K562 (cell line): Measurements from ENCODE around the gene TTLL11. TPM values are rescaled to one million over a fixed set of nuclear protein-coding genes. Genes with fewer than 3 reads are reported as not detected.

Source experiments
- ATAC-seq: fragments of 200-7000 bp; cut with Tn5 transposase; 3 replicates; pipeline ENCODE4 v1.9.1; 2020; ENCODE audit warnings: moderate library complexity
- BruUV-seq: library from RNA; stranded (reverse); fragments of 400-500 nt; replicated peaks from 2 replicates; lab custom pipeline; 2021; lab: Mats Ljungman, UMichigan
- CTCF ChIA-PET: fragments of 300-600 bp; formaldehyde crosslinking; extraction: SDS; loops from one replicate; lab custom pipeline; 2021; ENCODE audit warnings: low intra/inter-chr PET ratio; lab: Yijun Ruan, JAX
- POLR2A ChIA-PET: fragments of 300-600, 350-650 bp; sonication (Branson Sonifier 250); formaldehyde crosslinking; extraction: SDS; loops from one replicate; lab custom pipeline; 2021; ENCODE audit warnings: antibody characterized with exemption, inconsistent platforms; lab: Yijun Ruan, JAX
- DNase-seq, 4 experiments: peaks; one replicate each; pipeline versions ENCODE4 v3.0.0 to v3.0.0-alpha.2; 2011 to 2018; ENCODE audit warnings: low spot score in 3 of 4, mixed read lengths in 3 of 4; ENCODE audit errors: extremely low read depth in 1 of 4
- FAIRE-seq: peaks from 2 replicates; lab custom pipeline; 2011; peaks lifted over from hg19 to GRCh38; lab: Jason Lieb, UNC
- H2AFZ ChIP-seq: 2 replicates; pipeline ENCODE4 v1.6.0; 2011; ENCODE audit warnings: low read depth, low read length, control low read depth, inconsistent platforms
- H3K27ac ChIP-seq: fragments of 200-600 bp; 3 replicates; pipeline ENCODE4 v1.8.0; 2011; ENCODE audit warnings: low read depth, mild to moderate bottlenecking, control low read depth, inconsistent platforms, low read length, moderate library complexity, mixed read lengths; ENCODE audit errors: extremely low read depth
- H3K27me3 ChIP-seq, 2 experiments: fragments of 300-600 bp in 1 of 2; 2 replicates in 1 of 2; 3 replicates in 1 of 2; pipeline versions ENCODE4 v1.6.0 to v1.8.0; 2011; ENCODE audit warnings: inconsistent platforms in 2 of 2, low read length in 2 of 2, mild to moderate bottlenecking in 1 of 2, mixed read lengths in 1 of 2, moderate library complexity in 1 of 2; ENCODE audit not compliant: control insufficient read depth in 2 of 2, insufficient read depth in 2 of 2
- H3K36me3 ChIP-seq: fragments of 300-600 bp; 3 replicates; pipeline ENCODE4 v1.8.0; 2011; ENCODE audit warnings: mild to moderate bottlenecking, low read length, inconsistent platforms; ENCODE audit not compliant: control insufficient read depth, insufficient read depth
- H3K4me1 ChIP-seq, 2 experiments: fragments of 200-600 bp in 1 of 2; replicated peaks in 1 of 2; 2 replicates in 1 of 2; 3 replicates in 1 of 2; pipeline versions ENCODE4 v1.5.1 to v1.8.0; 2011; ENCODE audit warnings: inconsistent platforms in 2 of 2, low read length in 2 of 2, mild to moderate bottlenecking in 1 of 2, mixed read lengths in 1 of 2, moderate library complexity in 1 of 2; ENCODE audit not compliant: control insufficient read depth in 2 of 2, insufficient read depth in 2 of 2
- H3K4me2 ChIP-seq: 2 replicates; pipeline ENCODE4 v1.6.1; 2011; ENCODE audit warnings: low read length, control low read depth, inconsistent platforms, mixed read lengths; ENCODE audit not compliant: insufficient read depth
- H3K4me3 ChIP-seq: fragments of 200-600 bp; sonication (generic), shearing (Covaris generic); 2 replicates; pipeline ENCODE4 v1.5.1; 2016; ENCODE audit warnings: control low read depth, inconsistent platforms
- H3K79me2 ChIP-seq: fragments of 200-600 bp; 3 replicates; pipeline ENCODE4 v1.8.0; 2011; ENCODE audit warnings: low read length, inconsistent platforms; ENCODE audit not compliant: control insufficient read depth, insufficient read depth
- H3K9ac ChIP-seq, 2 experiments: 2 replicates each; pipeline versions ENCODE4 v1.6.0 to v1.6.1; 2011; ENCODE audit warnings: low read depth in 2 of 2, low read length in 2 of 2, control low read depth in 1 of 2, inconsistent platforms in 1 of 2, mild to moderate bottlenecking in 1 of 2, mixed read lengths in 1 of 2; ENCODE audit not compliant: insufficient read depth in 1 of 2
- H3K9me1 ChIP-seq: one replicate; pipeline ENCODE4 v1.6.0; 2011; ENCODE audit warnings: inconsistent platforms, mild to moderate bottlenecking, low read length, moderate library complexity; ENCODE audit not compliant: control insufficient read depth, insufficient read depth
- H3K9me3 ChIP-seq: replicated peaks from 2 replicates; pipeline ENCODE4 v1.5.1; 2011; ENCODE audit warnings: low read depth, low read length, inconsistent platforms; ENCODE audit not compliant: control insufficient read depth, insufficient read depth
- H4K20me1 ChIP-seq: replicated peaks from 2 replicates; pipeline ENCODE4 v1.6.1; 2011; ENCODE audit warnings: low read length, inconsistent platforms, mixed read lengths; ENCODE audit not compliant: control insufficient read depth, insufficient read depth
- BCL6 ChIP-seq: fragments of 250-450 bp; sonication (Bioruptor Pico); IDR thresholded peaks from 2 replicates; pipeline ENCODE4 v1.4.0; 2020
- CSDE1 ChIP-seq, 2 experiments: fragments of 450-650 bp; IDR thresholded peaks; 2 replicates each; pipeline ENCODE4 v1.6.1; 2016; ENCODE audit warnings: mild to moderate bottlenecking in 1 of 2
- CTCF ChIP-seq, 3 experiments: IDR thresholded peaks in 2 of 3; conservative IDR thresholded peaks in 1 of 3; 2 replicates each; pipeline ENCODE4 v1.5.1; 2011 to 2012; ENCODE audit warnings: low read length in 3 of 3, mild to moderate bottlenecking in 3 of 3, control low read depth in 2 of 3, improper control_type of control experiment in 1 of 3, inconsistent platforms in 1 of 3, low read depth in 1 of 3, mixed read lengths in 1 of 3, moderate library complexity in 1 of 3; ENCODE audit not compliant: insufficient read depth in 2 of 3
- EHMT2 ChIP-seq: fragments of 450-650 bp; IDR thresholded peaks from 2 replicates; pipeline ENCODE4 v1.6.1; 2018; ENCODE audit warnings: antibody characterized with exemption
- NRF1 ChIP-seq, 2 experiments: fragments of 450-650 bp; IDR thresholded peaks in 1 of 2; conservative IDR thresholded peaks in 1 of 2; 2 replicates each; pipeline ENCODE4 v1.6.1; 2014; ENCODE audit warnings: mild to moderate bottlenecking in 2 of 2
- RAD21 ChIP-seq, 2 experiments: fragments of 250-450 bp in 1 of 2; fragments of 450-650 bp in 1 of 2; sonication (Bioruptor Pico) in 1 of 2; formaldehyde crosslinking in 1 of 2; IDR thresholded peaks in 1 of 2; conservative IDR thresholded peaks in 1 of 2; 2 replicates each; pipeline versions ENCODE4 v1.4.0 to v1.8.0; 2020 to 2022; ENCODE audit warnings: mild to moderate bottlenecking in 2 of 2, moderate library complexity in 1 of 2
- SNIP1 ChIP-seq: fragments of 450-650 bp; IDR thresholded peaks from 2 replicates; pipeline ENCODE4 v1.7.1; 2017; ENCODE audit warnings: low read depth, mild to moderate bottlenecking
- TAF15 ChIP-seq: fragments of 200-400 bp; formaldehyde crosslinking; IDR thresholded peaks from 2 replicates; pipeline ENCODE4 v1.6.1; 2017; ENCODE audit warnings: mild to moderate bottlenecking, low read depth, low read length, moderate library complexity
- TEAD1 ChIP-seq, 2 experiments: fragments of 450-650 bp in 1 of 2; sonication (generic) in 1 of 2; formaldehyde crosslinking; IDR thresholded peaks; 2 replicates each; pipeline versions ENCODE4 v1.4.0 to v1.8.0; 2020 to 2022; ENCODE audit warnings: mild to moderate bottlenecking in 2 of 2, missing genetic modification reagents in 1 of 2
- WGBS: fragments of 100-300 bp; shearing (Covaris generic); methylation state at CpG from one replicate; pipeline ENCODE4 v1.1.6; 2016; ENCODE audit warnings: low coverage, mixed read lengths; ENCODE audit not compliant: insufficient coverage; ENCODE audit errors: missing lambda C conversion rate; 5-methylcytosine and 5-hydroxymethylcytosine counted together
- in situ Hi-C: fragments of 300-500 bp; cut with MboI; formaldehyde crosslinking; loops from 4 replicates; pipeline ENCODE4 v1.15.0; 2018; ENCODE audit warnings: inconsistent platforms, mixed read lengths
- intact Hi-C: fragments of 100-400 bp; cut with micrococcal nuclease; formaldehyde crosslinking; loops from 2 replicates; pipeline ENCODE4 v1.14.2; 2022
- polyA plus RNA-seq, 8 experiments: library from polyadenylated mRNA; depleted of rRNA in 4 of 8; stranded (reverse) in 5 of 8; unstranded in 3 of 8; fragments of >200 nt; fragmentation: Nextera tagmentation in 2 of 8; fragmentation: Illumina TruSeq in 1 of 8; extraction: Ambion mirVana in 2 of 8; extraction: Trizol in 1 of 8; gene quantifications; 2 replicates each; pipeline versions ENCODE4 v1.2.1 to v1.2.3, GENCODE V29; 2011 to 2014; ENCODE audit warnings: inconsistent platforms in 1 of 8, missing spikeins in 1 of 8
- total RNA-seq, 7 experiments: library from RNA; depleted of rRNA in 6 of 7; stranded (reverse); fragments of >200 nt in 6 of 7; fragmentation: Illumina TruSeq in 2 of 7; extraction: Trizol in 2 of 7; gene quantifications; 2 replicates each; pipeline versions ENCODE4 v1.2.1 to v1.2.3, GENCODE V29; 2011 to 2021; ENCODE audit warnings: low replicate concordance in 1 of 7
- TF ChIP-seq, protein P1 (sequence below): fragments of 250-450 bp; sonication (Bioruptor Pico); IDR thresholded peaks from 2 replicates; pipeline ENCODE4 v1.4.0; 2020; ENCODE audit warnings: borderline replicate concordance

TTLL11 gene
- total and polyA plus RNA-seq, 9 of the 15 experiments (the other 6 are each of a cell fraction or from before 2014, with no cell fraction given): 0.83 to 4.4 (median 2.7) TPM

- TF ChIP-seq RAD21 (CRISPR knock-in tag; conservative IDR thresholded peaks at IDR 0.05 in 1 of 2, IDR thresholded peaks at IDR 0.05 in 1 of 2) (peak in 1 of 2 experiments; percentile 29; a peak in 2 of 4 replicates), CTCF (IDR thresholded peaks at IDR 0.05 in 2 of 3, conservative IDR thresholded peaks at IDR 0.05 in 1 of 3; ENCODE audit: insufficient read depth in 2 of 3, low read depth in 1 of 3, low read length in 3 of 3) (peak in 2 of 3 experiments; percentile 32 to 33; a peak in 1 of 6 replicates)
Measured at GRCh38 chr9:121989010-121989409, 104.1 kb downstream of the TTLL11 start (continued).

DNA sequence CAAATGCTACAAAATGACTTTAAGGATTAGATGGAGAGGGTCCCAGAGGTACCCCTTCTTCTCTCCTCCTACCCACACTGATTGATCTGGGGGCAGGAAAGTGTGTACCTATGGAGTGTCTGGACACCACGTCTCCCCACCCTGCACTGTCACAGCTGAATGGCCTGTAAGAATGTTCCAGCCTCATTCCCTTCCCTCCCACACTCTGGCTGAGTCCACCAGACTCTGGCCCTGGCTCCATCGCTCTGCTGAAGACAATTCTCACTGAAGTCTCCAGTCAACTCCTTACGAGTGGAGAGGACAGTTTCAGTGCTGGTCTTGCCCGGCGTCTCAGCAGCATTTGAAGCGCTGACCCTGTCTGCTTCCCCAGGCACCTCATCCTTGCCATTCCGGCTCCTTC is 105.8 kb downstream of the TTLL11 start:
- no TSS peak for BruUV-seq

More for the DNA sequence above, 105.8 kb downstream of the TTLL11 start:
- H3K27ac ChIP-seq: no peak overlapping the region
- intact Hi-C loops (no loop called here), in situ Hi-C loops (no loop called here)
- H3K9me3 ChIP-seq: no peaks in the 10 kb centered on the region
- WGBS: 18% methylated on average over 7 of the region's 7 CpGs
- H3K9ac ChIP-seq: no peak overlapping the region
- FAIRE-seq: no peak
- no peak overlapping the region for H2AFZ ChIP-seq
- H3K79me2 ChIP-seq: no peaks in the 10 kb centered on the region
- no peak for TF ChIP-seq NRF1 (conservative IDR thresholded peaks at IDR 0.05 in 1 of 2, IDR thresholded peaks at IDR 0.05 in 1 of 2)
- no peak for TF ChIP-seq BCL6 (CRISPR knock-in tag)
- no peak for TF ChIP-seq SNIP1
- no peak for TF ChIP-seq EHMT2
- no peak for TF ChIP-seq CSDE1 (IDR thresholded peaks at IDR 0.05)
- TF ChIP-seq, protein P1, sequence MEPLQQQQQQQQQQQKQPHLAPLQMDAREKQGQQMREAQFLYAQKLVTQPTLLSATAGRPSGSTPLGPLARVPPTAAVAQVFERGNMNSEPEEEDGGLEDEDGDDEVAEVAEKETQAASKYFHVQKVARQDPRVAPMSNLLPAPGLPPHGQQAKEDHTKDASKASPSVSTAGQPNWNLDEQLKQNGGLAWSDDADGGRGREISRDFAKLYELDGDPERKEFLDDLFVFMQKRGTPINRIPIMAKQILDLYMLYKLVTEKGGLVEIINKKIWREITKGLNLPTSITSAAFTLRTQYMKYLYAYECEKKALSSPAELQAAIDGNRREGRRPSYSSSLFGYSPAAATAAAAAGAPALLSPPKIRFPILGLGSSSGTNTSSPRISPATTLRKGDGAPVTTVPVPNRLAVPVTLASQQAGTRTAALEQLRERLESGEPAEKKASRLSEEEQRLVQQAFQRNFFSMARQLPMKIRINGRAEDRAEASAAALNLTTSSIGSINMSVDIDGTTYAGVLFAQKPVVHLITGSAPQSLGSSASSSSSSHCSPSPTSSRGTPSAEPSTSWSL (CRISPR knock-in tag): no peak
- TF ChIP-seq TAF15: no peak
- TF ChIP-seq TEAD1 (CRISPR knock-in tag; IDR thresholded peaks at IDR 0.05): no peak
- CTCF ChIA-PET: no interaction called here
- H3K4me2 ChIP-seq: no peak overlapping the region
- H4K20me1 ChIP-seq: peaks cover 3% of the 10 kb centered on the region; the same call in 1 of the 2 replicates
- no peak for DNase-seq
- no peak for ATAC-seq
- H3K4me1 ChIP-seq: no peaks in the 10 kb centered on the region
- H3K27me3 ChIP-seq: peaks cover 0 to 4% of the 10 kb centered on the region in 2 experiments; a peak in 1 of 5 replicates
- H3K9me1 ChIP-seq: no peaks in the 10 kb centered on the region
- H3K4me3 ChIP-seq: no peak overlapping the region
- no peaks in the 10 kb centered on the region for H3K36me3 ChIP-seq
- POLR2A ChIA-PET: no interaction called here
